H54 (cell line): Measurements from ENCODE around the gene SULT4A1.

Experiments
- DNase-seq: peaks from one replicate; pipeline ENCODE4 v3.0.0; 2011; ENCODE audit warnings: low spot score, mixed read lengths; ENCODE audit not compliant: insufficient read length
- FAIRE-seq: peaks from 3 replicates; lab custom pipeline; 2011; peaks lifted over from hg19 to GRCh38; lab: Jason Lieb, UNC
- POLR2A ChIP-seq: IDR thresholded peaks from 2 replicates; pipeline ENCODE4 v1.6.1; 2011; ENCODE audit warnings: low read depth, mild to moderate bottlenecking, low read length

The SULT4A1 gene

DNA sequence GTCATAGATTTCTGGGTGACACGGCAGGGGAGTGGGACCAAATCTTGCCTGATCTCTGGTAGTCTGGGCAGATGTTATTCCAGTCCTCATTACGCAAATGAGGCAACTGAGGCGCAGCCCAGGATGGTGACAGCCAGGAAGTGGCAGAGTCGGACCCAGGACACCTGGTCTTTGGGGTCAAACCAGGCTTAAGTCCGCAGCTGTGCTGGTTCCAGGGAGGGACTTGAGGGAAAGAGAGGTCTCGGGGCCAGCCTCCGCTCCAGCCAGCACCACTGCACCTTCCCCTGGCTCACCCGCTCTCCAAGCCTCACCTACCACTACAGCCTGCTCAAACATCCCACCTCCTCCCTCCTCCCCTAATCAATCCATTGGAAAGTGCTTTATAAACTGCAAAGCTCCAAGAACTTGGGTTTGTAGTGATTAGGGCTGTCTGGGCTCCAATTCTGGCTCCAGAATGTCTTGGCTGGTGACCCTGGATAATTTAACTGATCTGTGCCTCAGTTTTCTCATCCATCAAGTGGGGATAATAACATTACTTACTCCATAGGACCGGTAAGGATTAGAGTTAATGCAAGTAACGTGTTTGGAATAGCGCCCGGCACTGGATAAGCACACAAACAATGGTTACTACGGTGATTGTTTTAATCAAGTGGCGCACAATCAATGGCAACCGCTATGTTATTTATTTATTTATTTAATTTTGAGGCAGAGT is 30.0 kb upstream of the SULT4A1 start:
- FAIRE-seq = no peak
- TF ChIP-seq POLR2A = no peak
- DNase-seq = no peak

DNA sequence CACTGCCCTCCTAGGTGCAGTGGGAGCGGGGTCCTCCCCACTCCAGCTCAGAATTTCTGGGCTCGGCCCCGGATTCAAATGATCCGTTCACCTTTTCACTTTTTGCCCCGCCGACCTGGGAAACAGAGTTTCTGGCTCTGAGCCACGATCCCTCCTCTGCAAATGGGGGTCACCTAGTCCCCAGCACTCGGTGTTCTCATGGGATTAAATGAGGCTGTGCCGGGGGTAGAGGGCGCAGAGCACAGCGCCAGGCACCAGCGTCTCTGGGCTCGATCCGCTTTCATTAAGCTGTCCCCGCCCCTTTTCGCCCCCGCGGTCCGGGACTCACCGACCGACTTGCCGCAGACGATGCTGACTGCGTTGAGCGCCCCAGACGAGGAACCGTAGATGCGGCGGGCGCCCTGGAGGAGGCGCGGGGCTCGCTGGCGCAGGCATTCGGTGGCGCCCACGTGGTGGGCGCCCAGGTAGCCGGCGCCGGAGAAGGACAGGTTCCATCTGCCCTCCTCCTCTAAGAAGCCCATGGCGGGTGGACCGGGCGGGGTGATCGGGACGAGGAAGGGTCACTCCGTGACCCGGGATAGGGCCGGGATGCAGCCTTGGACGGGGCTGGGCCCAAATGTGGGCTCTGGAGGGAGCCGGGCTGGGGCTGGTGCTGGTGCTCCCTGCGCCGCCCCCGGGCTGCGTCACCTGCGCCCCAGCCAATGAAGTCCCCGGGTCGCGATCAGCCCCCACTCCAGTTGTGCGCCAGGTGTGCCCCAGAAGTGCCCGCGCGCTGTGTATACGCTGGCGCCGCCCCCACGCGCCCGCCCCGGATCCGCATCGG is 29.3 kb upstream of the SULT4A1 start, which contains the start of gene PNPLA5:
PNPLA5 (minus strand) TSS at position 654 of the 823 bp plus-strand sequence; CDS start at position 521, 133 bp downstream.
- TF ChIP-seq POLR2A = no peak

DNA sequence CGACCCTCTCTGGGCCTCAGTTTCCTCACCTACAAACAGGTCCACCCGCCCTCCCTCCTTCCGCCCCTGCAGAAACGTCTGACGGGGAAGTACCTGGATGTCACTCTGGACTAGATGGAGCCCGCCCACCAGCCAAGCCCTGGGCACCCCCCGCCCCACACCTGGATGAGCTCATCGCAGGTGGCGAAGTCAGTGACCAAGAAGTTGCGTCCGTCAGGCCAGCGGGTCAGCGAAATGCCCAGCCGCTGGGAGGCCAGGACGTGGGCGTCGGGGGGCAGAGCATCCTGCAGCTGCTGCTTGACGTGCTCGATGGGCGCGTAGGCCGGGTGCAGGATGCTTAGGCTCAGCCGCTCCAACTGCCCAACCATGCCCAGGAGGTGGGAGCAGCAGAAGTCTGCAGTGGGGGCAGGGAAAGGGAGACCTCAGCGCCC is 28.6 kb upstream of the SULT4A1 start:
- no peak for TF ChIP-seq POLR2A
- DNase-seq (no peak), FAIRE-seq (no peak)

More for the DNA sequence above, 29.3 kb upstream of the SULT4A1 start, which contains the start of gene PNPLA5:
- DNase-seq = no peak
- FAIRE-seq = no peak

DNA sequence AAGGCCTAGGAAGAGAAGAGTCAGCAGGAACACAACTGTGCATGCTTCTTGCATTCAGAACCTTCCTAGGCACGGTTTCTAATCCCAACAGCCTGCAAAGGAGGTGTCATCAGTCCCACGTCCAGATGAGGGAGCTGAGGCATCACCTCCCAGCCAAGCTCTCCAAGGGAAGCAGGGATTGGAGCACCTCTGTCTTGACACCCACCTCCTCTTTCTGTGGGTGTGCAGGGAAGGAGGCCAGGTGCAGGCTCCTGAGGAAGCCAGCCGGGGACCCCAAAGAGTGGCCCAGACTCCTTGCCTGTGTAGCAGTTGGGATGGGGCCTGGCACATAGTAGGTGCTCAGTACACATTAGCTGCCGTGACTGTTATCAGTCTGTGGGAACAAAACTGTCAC is 27.5 kb upstream of the SULT4A1 start:
- no peak for FAIRE-seq
- TF ChIP-seq POLR2A = no peak
- peak; percentile 26 for DNase-seq

DNA sequence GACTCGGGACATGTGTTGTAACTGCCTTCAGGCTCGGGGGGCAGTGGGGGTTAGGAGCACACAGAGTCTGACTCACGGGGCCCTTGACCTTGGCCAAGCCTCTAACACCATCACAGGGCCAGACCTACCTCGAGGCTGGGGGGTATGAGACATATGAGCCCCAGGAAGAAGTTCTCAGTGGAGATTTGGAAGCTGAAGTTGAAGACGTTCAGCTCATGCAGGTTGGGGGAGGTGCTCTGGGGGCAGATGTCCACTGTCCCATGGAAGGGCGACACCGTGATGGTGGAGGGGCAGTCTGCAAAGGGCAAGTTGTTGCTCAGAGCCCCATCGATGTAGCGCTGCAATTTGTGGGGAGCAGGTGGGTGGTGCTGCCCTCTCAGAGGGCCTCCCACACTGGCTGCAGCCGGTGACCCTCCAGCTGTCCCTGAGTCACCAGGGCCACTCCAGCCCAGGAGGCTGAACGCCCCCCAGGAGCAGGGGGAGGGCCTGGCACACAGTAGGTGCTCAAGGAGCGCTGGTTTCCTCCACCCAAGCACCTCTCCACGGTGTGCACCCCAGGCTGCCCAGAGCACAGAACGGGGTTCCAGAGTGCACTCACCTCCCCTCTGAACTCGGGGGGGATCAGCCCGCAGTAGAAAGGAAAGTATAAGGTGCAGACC is 27.0 kb upstream of the SULT4A1 start:
- DNase-seq = no peak
- FAIRE-seq = no peak
- no peak for TF ChIP-seq POLR2A

DNA sequence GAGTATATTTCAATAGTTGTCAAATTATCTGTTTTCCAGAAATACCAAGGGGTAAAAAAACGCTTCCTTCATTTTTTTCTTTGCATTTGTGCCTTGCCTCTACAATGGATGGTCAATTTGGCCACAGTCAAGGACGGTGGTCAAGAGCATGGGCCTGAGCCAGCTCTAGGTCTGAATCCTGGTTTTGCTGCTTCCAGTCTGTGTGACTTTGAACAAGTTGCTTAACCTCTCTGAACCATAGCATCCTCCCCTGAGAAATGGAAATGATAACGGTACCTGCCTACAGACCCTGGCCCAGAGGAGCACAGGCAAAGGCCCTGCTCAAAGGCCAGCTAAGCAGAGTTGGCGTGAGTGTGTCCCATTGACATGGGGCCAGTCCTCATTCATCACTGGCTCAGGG is 26.4 kb upstream of the SULT4A1 start:
- TF ChIP-seq POLR2A = no peak
- DNase-seq (no peak), FAIRE-seq (no peak)

DNA sequence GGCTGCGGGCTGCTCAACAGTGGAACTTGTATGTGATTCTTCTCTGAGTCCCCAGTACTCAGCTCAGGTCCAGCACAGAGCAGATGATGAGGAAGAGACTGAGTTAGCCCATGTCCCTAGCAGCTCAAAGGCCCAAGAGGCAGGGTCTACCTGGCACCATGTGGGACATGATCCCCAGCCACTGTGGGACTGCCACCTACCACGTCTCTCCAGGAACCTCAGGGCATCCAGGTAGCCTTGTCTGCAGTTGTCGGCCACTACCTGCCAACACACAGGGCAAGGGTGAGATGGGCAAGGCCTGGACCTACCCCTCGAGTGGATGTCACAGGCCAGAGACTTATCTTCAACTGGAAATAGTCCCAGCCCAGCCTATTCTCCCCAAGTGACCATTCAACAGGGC is 25.1 kb upstream of the SULT4A1 start:
- no peak for TF ChIP-seq POLR2A
- DNase-seq (no peak), FAIRE-seq (no peak)

DNA sequence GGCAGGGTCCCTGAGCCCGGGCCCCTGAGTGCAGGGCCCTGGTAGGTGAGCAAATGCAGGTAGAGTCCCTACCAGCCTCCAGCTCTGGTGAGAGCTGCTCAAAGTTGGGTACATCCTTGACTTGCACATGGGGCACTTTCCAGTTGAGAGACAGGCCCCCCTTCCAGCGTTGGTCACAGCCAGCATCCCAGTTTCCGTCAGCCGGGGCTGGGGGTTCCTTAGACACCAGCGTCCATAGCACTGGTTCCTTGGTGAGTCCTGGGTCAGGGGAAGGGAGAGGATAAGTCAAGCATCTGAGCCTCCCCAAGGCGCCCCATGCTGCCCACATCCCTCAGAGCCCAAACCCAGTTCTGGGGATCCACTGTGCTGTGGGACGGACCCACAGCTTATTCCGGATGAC is 23.9 kb upstream of the SULT4A1 start:
- DNase-seq (no peak), FAIRE-seq (no peak)
- TF ChIP-seq POLR2A = no peak

DNA sequence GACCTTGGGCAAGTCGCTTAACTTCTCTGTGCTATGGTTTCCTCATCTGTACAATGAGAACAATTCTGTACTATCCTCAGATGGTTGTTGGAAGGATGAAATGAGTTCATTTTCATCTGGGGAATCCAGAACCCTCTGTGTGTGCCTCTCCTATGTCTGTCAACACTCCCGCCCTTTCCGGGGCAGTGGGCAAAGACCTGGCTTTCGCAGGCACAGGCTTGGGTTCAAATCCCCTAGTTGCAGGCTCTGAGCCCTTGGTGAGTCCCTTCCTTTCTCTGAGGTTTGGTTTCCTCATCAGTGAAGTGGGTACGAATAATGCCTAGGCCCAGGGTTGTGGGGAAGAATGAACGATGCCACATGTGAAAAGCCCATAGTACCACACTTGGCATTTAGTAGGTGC is 23.5 kb upstream of the SULT4A1 start:
- FAIRE-seq (no peak), DNase-seq (no peak)
- TF ChIP-seq POLR2A = no peak

DNA sequence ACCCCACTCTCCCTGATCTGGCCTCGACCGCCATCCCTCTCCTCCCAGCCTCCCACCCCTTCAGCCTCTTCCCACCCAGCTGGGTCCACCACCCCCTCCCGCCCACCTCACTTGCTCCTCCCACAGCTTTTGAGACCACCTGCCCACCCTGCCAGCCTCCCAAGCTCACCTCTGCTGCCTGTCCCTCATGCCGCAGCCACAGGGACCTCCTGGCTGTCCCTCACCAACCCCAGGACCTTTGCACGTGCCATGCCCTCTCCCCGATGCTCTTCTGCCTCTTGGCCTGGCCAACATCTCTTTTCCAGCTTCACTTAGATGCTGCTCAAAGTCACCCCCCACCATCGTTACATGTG is 23.0 kb upstream of the SULT4A1 start:
- no peak for FAIRE-seq
- no peak for TF ChIP-seq POLR2A
- no peak for DNase-seq

DNA sequence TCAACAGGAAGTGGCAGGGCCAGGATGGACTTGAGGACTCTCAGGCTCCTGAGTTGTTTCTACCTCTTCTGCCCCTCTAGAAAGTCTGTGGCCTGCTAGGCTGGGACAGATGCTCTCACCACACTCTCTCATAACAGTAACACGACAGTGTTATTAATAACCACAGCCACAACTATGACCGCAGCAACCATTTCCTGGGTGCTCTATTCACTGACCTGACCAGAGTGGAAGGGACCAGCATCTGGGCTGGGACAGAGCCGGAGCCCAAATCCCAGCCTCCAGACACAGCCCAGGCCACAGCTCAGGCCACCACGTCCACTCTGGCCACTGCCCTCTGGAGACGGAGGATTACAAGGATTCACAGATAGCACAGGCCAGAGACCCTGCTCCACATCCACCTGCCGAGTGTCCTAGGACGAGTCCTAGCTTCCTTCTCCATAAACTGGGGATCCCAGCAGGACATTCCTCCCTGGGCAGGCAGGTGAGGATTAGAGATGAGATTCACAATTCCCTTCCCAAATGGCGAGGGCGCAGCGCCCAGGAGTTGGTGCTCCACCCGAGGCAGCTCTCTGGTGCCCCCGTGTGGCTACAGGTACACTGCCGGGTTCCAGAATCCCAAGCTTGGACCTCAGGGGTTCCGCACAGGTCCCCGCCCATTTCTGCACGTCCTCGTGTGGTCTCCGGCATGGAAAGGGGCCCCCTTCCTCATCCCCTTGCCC is 22.4 kb upstream of the SULT4A1 start:
- no peak for FAIRE-seq

DNA sequence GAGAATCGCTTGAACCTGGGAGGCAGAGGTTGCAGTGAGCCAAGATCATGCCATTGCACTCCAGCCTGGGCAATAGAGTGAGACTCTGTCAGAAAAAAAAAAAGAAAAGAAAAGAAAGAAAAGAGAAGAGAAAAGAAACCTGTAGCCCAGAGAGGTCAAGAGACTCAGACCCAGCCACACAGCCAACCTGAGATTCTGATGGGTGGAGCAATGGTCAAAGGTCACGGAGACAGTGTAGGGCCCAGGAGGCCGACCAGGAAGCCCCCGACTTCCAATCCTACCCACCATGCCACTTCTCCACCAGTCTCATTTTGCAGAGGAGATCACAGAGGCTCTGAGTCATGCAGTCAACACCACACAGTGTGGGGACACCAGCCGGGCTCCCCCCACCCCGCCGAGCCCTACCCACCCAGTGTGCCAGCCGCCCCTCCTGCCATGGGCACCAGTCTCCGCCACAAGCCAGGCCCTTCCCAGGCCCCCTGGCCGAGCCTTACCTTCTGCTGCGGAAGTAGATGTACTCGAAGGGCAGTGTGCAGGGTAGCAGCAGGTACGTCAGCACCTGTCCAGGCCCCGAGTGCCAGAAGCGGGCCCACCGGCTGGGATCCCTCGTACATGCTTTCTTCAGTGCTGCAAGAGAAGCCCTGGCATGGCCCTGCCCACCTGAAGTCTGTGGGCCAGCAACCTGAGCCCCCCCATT is 21.6 kb upstream of the SULT4A1 start:
- TF ChIP-seq POLR2A = no peak
- DNase-seq = no peak
- FAIRE-seq = no peak

More for the DNA sequence above, 22.4 kb upstream of the SULT4A1 start:
- DNase-seq = peak; percentile 45
- no peak for TF ChIP-seq POLR2A
